Natural killer cell (primary cell): ENCODE data around the gene DENND5A. TPM values are rescaled to one million over a fixed set of nuclear protein-coding genes. Genes with fewer than 3 reads are reported as not detected.

Experiments
- ATAC-seq, 3 donors: fragments of 150-1000 bp in 2 of 3; fragments of 200-7000 bp in 1 of 3; cut with Tn5 transposase; 1 replicate in 1 of 3; 2 replicates in 2 of 3; pipeline ENCODE4 v1.10.0; 2021; ENCODE audit warnings: mild to moderate bottlenecking in 2 of 3, moderate library complexity in 2 of 3
- DNase-seq, 2 donors: peaks; one replicate each; pipeline versions ENCODE4 v3.0.0 to v3.0.0-alpha.2; 2013 to 2021; ENCODE audit warnings: mixed read lengths in 1 of 2
- H3K27ac ChIP-seq: one replicate; pipeline ENCODE4 v1.5.1; 2013; ENCODE audit warnings: mild to moderate bottlenecking, low read length
- H3K27me3 ChIP-seq: one replicate; pipeline ENCODE4 v1.6.1; 2013; ENCODE audit warnings: low read length; ENCODE audit not compliant: control insufficient read depth, insufficient read depth
- H3K36me3 ChIP-seq: one replicate; pipeline ENCODE4 v1.6.1; 2013; ENCODE audit warnings: low read length; ENCODE audit not compliant: control insufficient read depth, insufficient read depth
- H3K4me1 ChIP-seq: one replicate; pipeline ENCODE4 v1.6.1; 2013; ENCODE audit warnings: low read length; ENCODE audit not compliant: control insufficient read depth, insufficient read depth
- H3K4me3 ChIP-seq: one replicate; pipeline ENCODE4 v1.5.1; 2013; ENCODE audit warnings: low read length
- H3K9me3 ChIP-seq: one replicate; pipeline ENCODE4 v1.6.1; 2013; ENCODE audit warnings: low read length; ENCODE audit not compliant: control insufficient read depth, insufficient read depth
- H3K27ac Mint-ChIP-seq, 2 donors: one replicate each; pipeline ENCODE4 v1.8.0; 2022; ENCODE audit warnings: mild to moderate bottlenecking in 2 of 2, mixed read lengths in 2 of 2, moderate library complexity in 1 of 2
- H3K27me3 Mint-ChIP-seq, 2 donors: one replicate each; pipeline ENCODE4 v1.8.0; 2022; ENCODE audit warnings: low read depth in 2 of 2, mixed read lengths in 2 of 2
- H3K36me3 Mint-ChIP-seq: one replicate; pipeline ENCODE4 v1.8.0; 2022; ENCODE audit warnings: mixed read lengths
- H3K4me1 Mint-ChIP-seq, 2 donors: one replicate each; pipeline ENCODE4 v1.8.0; 2022; ENCODE audit warnings: mixed read lengths in 2 of 2
- H3K4me3 Mint-ChIP-seq: one replicate; pipeline ENCODE4 v1.8.0; 2022; ENCODE audit warnings: mild to moderate bottlenecking, moderate library complexity, mixed read lengths
- H3K9me3 Mint-ChIP-seq, 2 donors: one replicate each; pipeline ENCODE4 v1.8.0; 2022; ENCODE audit warnings: mixed read lengths in 2 of 2
- WGBS: methylation state at CpG from one replicate; pipeline ENCODE4 v1.1.7; 2013; ENCODE audit warnings: missing lambda C conversion rate; ENCODE audit not compliant: insufficient coverage; 5-methylcytosine and 5-hydroxymethylcytosine counted together
- intact Hi-C: fragments of 100-400 bp; cut with micrococcal nuclease; formaldehyde crosslinking; loops from one replicate; pipeline ENCODE4 v1.14.2; 2022
- total RNA-seq, 4 donors: library from RNA; stranded (reverse); fragments of 120-200 nt in 1 of 4; gene quantifications; one replicate each; pipeline versions ENCODE4 v1.2.3 to v1.2.4, GENCODE V29; 2013 to 2022
- TF ChIP-seq, protein P1 (sequence below): fragments of 200-600 bp; IDR thresholded peaks from one replicate; pipeline ENCODE4 v1.8.0; 2022; ENCODE audit warnings: antibody characterized with exemption

Gene DENND5A
- total RNA-seq, 3 donors from 2014 or later (not counting 1 experiment from before 2014, with no cell fraction given) = 23.8 to 42.5 (median 38.7) TPM

DNA sequence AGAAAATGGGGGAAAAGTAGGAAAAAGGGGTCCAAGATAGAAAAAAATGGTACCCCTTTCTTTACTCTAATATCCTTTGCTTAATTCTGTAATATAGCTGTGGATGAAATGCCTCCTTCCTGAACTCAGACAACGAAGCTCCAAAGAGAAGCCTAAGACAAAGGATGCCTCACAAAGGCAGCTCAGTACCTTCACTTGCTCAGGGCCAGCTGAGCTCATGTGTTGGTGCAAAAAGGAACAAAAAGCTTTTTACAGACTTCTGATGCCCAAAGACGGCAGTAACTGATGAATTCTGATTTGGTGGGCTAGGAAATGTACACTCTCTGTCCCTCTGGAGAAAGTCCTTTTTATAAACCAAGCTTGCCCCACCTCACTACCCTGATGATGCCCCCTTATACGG lies 77.5 kb downstream of the DENND5A start:
- H3K36me3 Mint-ChIP-seq = no peaks in the 10 kb centered on the region
- intact Hi-C loops = no loop called here

DNA sequence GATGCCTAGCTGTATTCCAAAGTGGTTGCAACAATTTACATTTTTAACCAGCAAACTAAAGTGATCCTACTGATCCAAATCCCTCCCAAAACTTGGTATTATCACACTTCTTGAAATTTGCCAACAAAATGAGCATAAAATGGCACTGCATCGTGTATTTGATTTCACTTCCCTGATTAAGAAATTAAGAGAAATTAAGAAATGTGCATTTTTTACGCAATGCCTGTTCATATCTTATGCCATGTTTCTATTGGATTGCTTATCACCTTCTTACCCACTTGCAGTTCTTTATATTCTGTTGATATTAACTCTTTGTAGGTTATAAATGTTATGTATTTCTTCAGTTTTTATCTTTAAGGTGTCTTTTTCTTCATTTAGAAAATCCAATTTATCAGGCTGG lies 80.6 kb downstream of the DENND5A start:
- no peaks in the 10 kb centered on the region for H3K36me3 Mint-ChIP-seq
- intact Hi-C loops = no loop called here
- no peaks in the 10 kb centered on the region for H3K4me1 Mint-ChIP-seq
- Histone ChIP-seq H3K27me3 (no peaks in the 10 kb centered on the region), H3K4me3 (no peak overlapping the region), H3K27ac (no peak overlapping the region), H3K9me3 (no peaks in the 10 kb centered on the region), H3K4me1 (no peaks in the 10 kb centered on the region), H3K36me3 (no peaks in the 10 kb centered on the region)
- no peak overlapping the region for H3K4me3 Mint-ChIP-seq
- H3K9me3 Mint-ChIP-seq = no peaks in the 10 kb centered on the region
- DNase-seq (no peak), ATAC-seq (no peak)
- 100% methylated on average over 2 of the region's 2 CpGs for WGBS
- no peak overlapping the region for H3K27ac Mint-ChIP-seq
- no peaks in the 10 kb centered on the region for H3K27me3 Mint-ChIP-seq
- TF ChIP-seq, protein P1, sequence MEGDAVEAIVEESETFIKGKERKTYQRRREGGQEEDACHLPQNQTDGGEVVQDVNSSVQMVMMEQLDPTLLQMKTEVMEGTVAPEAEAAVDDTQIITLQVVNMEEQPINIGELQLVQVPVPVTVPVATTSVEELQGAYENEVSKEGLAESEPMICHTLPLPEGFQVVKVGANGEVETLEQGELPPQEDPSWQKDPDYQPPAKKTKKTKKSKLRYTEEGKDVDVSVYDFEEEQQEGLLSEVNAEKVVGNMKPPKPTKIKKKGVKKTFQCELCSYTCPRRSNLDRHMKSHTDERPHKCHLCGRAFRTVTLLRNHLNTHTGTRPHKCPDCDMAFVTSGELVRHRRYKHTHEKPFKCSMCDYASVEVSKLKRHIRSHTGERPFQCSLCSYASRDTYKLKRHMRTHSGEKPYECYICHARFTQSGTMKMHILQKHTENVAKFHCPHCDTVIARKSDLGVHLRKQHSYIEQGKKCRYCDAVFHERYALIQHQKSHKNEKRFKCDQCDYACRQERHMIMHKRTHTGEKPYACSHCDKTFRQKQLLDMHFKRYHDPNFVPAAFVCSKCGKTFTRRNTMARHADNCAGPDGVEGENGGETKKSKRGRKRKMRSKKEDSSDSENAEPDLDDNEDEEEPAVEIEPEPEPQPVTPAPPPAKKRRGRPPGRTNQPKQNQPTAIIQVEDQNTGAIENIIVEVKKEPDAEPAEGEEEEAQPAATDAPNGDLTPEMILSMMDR = no peak

More for the DNA sequence above, 77.5 kb downstream of the DENND5A start:
- Mint-ChIP-seq H3K9me3 (no peaks in the 10 kb centered on the region), H3K27ac (no peak overlapping the region), H3K4me3 (no peak overlapping the region), H3K27me3 (no peaks in the 10 kb centered on the region), H3K4me1 (no peaks in the 10 kb centered on the region)
- ATAC-seq = no peak
- Histone ChIP-seq H3K27ac (no peak overlapping the region), H3K27me3 (no peaks in the 10 kb centered on the region), H3K36me3 (no peaks in the 10 kb centered on the region), H3K9me3 (no peaks in the 10 kb centered on the region), H3K4me3 (no peak overlapping the region), H3K4me1 (no peaks in the 10 kb centered on the region)
- no peak for DNase-seq
- WGBS = 100% methylated on average over 1 of the region's 3 CpGs
- TF ChIP-seq, protein P1 = no peak

DNA sequence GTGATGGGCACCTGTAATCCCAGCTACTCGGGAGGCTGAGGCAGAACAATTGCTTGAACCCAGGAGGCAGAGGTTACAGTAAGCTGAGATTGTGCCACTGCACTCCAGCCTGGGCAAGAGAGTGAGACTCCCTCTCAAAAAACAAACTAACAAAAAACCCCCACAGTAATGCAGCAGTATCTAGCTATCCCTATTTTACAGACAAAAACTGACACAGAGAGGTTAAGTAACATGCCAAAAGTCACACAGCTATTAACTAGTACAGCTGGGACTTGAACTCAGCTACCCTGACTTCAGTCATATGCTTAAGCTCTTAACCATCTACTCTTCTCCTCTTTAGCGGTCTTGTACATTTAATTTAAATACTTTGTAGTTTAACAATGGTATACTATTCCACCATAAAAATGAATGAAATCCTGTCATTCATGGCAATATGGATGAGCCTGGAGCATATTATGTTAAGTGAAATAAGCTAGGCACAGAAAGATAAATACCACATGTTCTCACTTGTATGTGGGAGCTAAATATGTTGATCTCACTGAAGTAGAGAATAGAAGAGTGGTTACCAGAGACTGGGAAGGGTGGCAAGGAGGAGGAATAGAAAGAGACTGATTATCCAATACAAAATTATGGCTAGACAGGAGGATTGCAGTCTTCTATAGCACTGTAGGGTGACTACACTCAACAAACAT lies 82.8 kb downstream of the DENND5A start:
- no peaks in the 10 kb centered on the region for H3K4me1 Mint-ChIP-seq
- Histone ChIP-seq H3K4me3 (no peak overlapping the region), H3K9me3 (no peaks in the 10 kb centered on the region), H3K36me3 (peaks cover 6% of the 10 kb centered on the region), H3K27me3 (no peaks in the 10 kb centered on the region), H3K4me1 (no peaks in the 10 kb centered on the region), H3K27ac (no peak overlapping the region)
- intact Hi-C loops = no loop called here
- no peak overlapping the region for H3K4me3 Mint-ChIP-seq
- no peak for ATAC-seq
- no peaks in the 10 kb centered on the region for H3K36me3 Mint-ChIP-seq
- H3K27me3 Mint-ChIP-seq = no peaks in the 10 kb centered on the region
- TF ChIP-seq, protein P1 = no peak
- H3K9me3 Mint-ChIP-seq = no peaks in the 10 kb centered on the region
- H3K27ac Mint-ChIP-seq = no peak overlapping the region
- 93% methylated on average over 1 of the region's 2 CpGs for WGBS
- DNase-seq = no peak

DNA sequence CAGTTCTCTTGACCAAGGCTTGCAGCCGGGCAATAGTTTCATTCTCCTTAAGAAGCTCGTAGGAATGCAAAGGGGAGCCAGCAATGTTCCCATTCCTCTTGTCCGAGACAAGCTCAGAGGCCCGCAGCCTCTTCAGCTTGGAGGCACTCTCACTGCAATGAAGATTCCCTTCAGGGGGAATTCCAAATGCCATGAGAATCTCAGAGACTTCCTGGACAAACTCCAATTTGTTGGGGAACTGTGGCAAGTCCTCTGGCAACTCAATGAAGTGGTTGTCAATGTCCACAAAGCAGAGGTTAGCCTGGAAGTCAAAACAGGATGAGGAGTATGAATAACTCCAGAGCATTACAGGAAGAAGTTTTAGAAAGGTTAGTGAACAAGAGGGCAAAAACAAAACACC lies 84.4 kb downstream of the DENND5A start:
- DNase-seq (no peak), ATAC-seq (no peak)
- 91% methylated on average over 4 of the region's 4 CpGs for WGBS
- Mint-ChIP-seq H3K36me3 (no peaks in the 10 kb centered on the region), H3K27ac (no peak overlapping the region), H3K4me3 (no peak overlapping the region), H3K27me3 (no peaks in the 10 kb centered on the region), H3K9me3 (no peaks in the 10 kb centered on the region), H3K4me1 (no peaks in the 10 kb centered on the region)
- no peaks in the 10 kb centered on the region for H3K9me3 ChIP-seq
- H3K4me3 ChIP-seq = no peak overlapping the region
- H3K27me3 ChIP-seq = no peaks in the 10 kb centered on the region
- H3K27ac ChIP-seq = no peak overlapping the region
- intact Hi-C loops = no loop called here
- no peaks in the 10 kb centered on the region for H3K4me1 ChIP-seq
- TF ChIP-seq, protein P1 = no peak
- peaks cover 9% of the 10 kb centered on the region for H3K36me3 ChIP-seq
